GM12874 (cell line): ENCODE data around the gene SLIT1.

Experiments used
- CTCF ChIP-seq: IDR thresholded peaks from 2 replicates; pipeline ENCODE4 v1.5.1; 2011; ENCODE audit warnings: low read depth, mild to moderate bottlenecking, control low read depth, low read length, moderate library complexity; ENCODE audit not compliant: insufficient read depth

Gene SLIT1

GRCh38 chr10:97078938-97079445, 106.8 kb downstream of the SLIT1 start:
- no peak for TF ChIP-seq CTCF

- TF ChIP-seq CTCF, result no peak
Measured at GRCh38 chr10:97078261-97078937, 107.4 kb downstream of the SLIT1 start.

GRCh38 chr10:97076781-97077180, 109.0 kb downstream of the SLIT1 start:
- no peak for TF ChIP-seq CTCF

GRCh38 chr10:97075961-97076525, 109.7 kb downstream of the SLIT1 start:
- TF ChIP-seq CTCF, result no peak

GRCh38 chr10:97075421-97075820, 110.3 kb downstream of the SLIT1 start:
- TF ChIP-seq CTCF, result no peak

GRCh38 chr10:97074256-97075145, 111.3 kb downstream of the SLIT1 start:
- no peak for TF ChIP-seq CTCF
